Testis (tissue), 3 donors: Measurements from ENCODE around the gene FBLN2. TPM values are rescaled to one million over a fixed set of nuclear protein-coding genes. Genes with fewer than 3 reads are reported as not detected.

Experiments
- DNase-seq: peaks from one replicate; pipeline ENCODE4 v3.0.0-alpha.2; 2019
- H3K27ac ChIP-seq, 2 donors: fragments of 200-600 bp; sonication (generic); one replicate each; pipeline ENCODE4 v1.5.1; 2019
- H3K27me3 ChIP-seq: fragments of 200-600 bp; sonication (generic); one replicate; pipeline ENCODE4 v1.5.1; 2019
- H3K36me3 ChIP-seq: fragments of 200-600 bp; sonication (generic); one replicate; pipeline ENCODE4 v1.5.1; 2017; ENCODE audit warnings: low read depth; ENCODE audit errors: missing control alignments
- H3K4me1 ChIP-seq: fragments of 200-600 bp; sonication (generic); one replicate; pipeline ENCODE4 v1.5.1; 2019
- H3K4me3 ChIP-seq, 2 donors: fragments of 200-600 bp; sonication (generic); one replicate each; pipeline ENCODE4 v1.5.1; 2017 to 2019
- H3K9me3 ChIP-seq: fragments of 200-600 bp; sonication (generic); one replicate; pipeline ENCODE4 v1.5.1; 2017
- POLR2A ChIP-seq: fragments of 450-650 bp; IDR thresholded peaks from one replicate; pipeline ENCODE4 v1.6.1; 2017; ENCODE audit warnings: antibody characterized with exemption, mild to moderate bottlenecking, moderate library complexity
- WGBS, 2 donors: methylation state at CpG; one replicate each; pipeline ENCODE4 v1.1.5; 2018; 5-methylcytosine and 5-hydroxymethylcytosine counted together
- intact Hi-C: fragments of 100-400 bp; cut with DNase I; formaldehyde crosslinking; loops from one replicate; pipeline ENCODE4 v1.15.1; 2023; ENCODE audit warnings: low total_unique reads
- polyA plus RNA-seq: library from polyadenylated mRNA; stranded (reverse); fragments of 350-450 nt; fragmentation: Illumina TruSeq; extraction: RNeasy Lipid Tissue Mini Kit (QIAGEN cat#74804); gene quantifications from one replicate; pipeline ENCODE4 v1.2.3, GENCODE V29; 2014; ENCODE audit warnings: low read depth, low replicate concordance; ENCODE audit not compliant: insufficient read depth
- total RNA-seq, 2 donors: library from RNA; depleted of rRNA; stranded (reverse); fragments of >200 nt; gene quantifications; one replicate each; pipeline ENCODE4 v1.2.3, GENCODE V29; 2016
- TF ChIP-seq, protein P1 (sequence below), 3 experiments: fragments of 450-650 bp in 2 of 3; fragments of 200-600 bp in 1 of 3; sonication (generic) in 1 of 3; IDR thresholded peaks; one replicate each; pipeline ENCODE4 v1.5.1; 2016 to 2019; ENCODE audit warnings: antibody characterized with exemption in 3 of 3, mild to moderate bottlenecking in 2 of 3, moderate library complexity in 1 of 3

Gene FBLN2
- total and polyA plus RNA-seq, 3 donors from 2014 or later, result 172 to 334 (median 248) TPM

GRCh38 chr3:13563321-13563720 is 14.4 kb downstream of the FBLN2 start:
- DNase-seq, result no peak
- H3K36me3 ChIP-seq, result no peaks in the 10 kb centered on the region
- H3K27ac ChIP-seq, result no peak overlapping the region
- no peaks in the 10 kb centered on the region for H3K27me3 ChIP-seq
- intact Hi-C loops, result no loop called here
- no peaks in the 10 kb centered on the region for H3K9me3 ChIP-seq
- H3K4me1 ChIP-seq, result peaks cover 51% of the 10 kb centered on the region
- H3K4me3 ChIP-seq, result no peak overlapping the region
- TF ChIP-seq POLR2A, result no peak
- TF ChIP-seq, protein P1, sequence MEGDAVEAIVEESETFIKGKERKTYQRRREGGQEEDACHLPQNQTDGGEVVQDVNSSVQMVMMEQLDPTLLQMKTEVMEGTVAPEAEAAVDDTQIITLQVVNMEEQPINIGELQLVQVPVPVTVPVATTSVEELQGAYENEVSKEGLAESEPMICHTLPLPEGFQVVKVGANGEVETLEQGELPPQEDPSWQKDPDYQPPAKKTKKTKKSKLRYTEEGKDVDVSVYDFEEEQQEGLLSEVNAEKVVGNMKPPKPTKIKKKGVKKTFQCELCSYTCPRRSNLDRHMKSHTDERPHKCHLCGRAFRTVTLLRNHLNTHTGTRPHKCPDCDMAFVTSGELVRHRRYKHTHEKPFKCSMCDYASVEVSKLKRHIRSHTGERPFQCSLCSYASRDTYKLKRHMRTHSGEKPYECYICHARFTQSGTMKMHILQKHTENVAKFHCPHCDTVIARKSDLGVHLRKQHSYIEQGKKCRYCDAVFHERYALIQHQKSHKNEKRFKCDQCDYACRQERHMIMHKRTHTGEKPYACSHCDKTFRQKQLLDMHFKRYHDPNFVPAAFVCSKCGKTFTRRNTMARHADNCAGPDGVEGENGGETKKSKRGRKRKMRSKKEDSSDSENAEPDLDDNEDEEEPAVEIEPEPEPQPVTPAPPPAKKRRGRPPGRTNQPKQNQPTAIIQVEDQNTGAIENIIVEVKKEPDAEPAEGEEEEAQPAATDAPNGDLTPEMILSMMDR (IDR thresholded peaks at IDR 0.05), result no peak
- WGBS, 2 donors, result 89 to 93% methylated on average over 9 to 10 of the region's 10 CpGs

GRCh38 chr3:13563911-13564310 is 15.0 kb downstream of the FBLN2 start:
- Histone ChIP-seq H3K9me3 (no peaks in the 10 kb centered on the region), H3K27me3 (no peaks in the 10 kb centered on the region), H3K27ac (no peak overlapping the region), H3K36me3 (no peaks in the 10 kb centered on the region), H3K4me3 (no peak overlapping the region), H3K4me1 (peaks cover 55% of the 10 kb centered on the region)
- intact Hi-C loops, result no loop called here
- no peak for DNase-seq
- 57 to 73% methylated on average over 4 to 5 of the region's 5 CpGs for WGBS, 2 donors
- TF ChIP-seq POLR2A, result no peak
- TF ChIP-seq, protein P1 (IDR thresholded peaks at IDR 0.05), result no peak

GRCh38 chr3:13564751-13565560 is 16.0 kb downstream of the FBLN2 start:
- H3K36me3 ChIP-seq, result no peaks in the 10 kb centered on the region
- intact Hi-C loops, result no loop called here
- TF ChIP-seq, protein P1 (IDR thresholded peaks at IDR 0.05), result no peak
- no peak for TF ChIP-seq POLR2A
- H3K9me3 ChIP-seq, result no peaks in the 10 kb centered on the region
- WGBS, 2 donors, result 85 to 86% methylated on average over 9 to 14 of the region's 14 CpGs
- no peak overlapping the region for H3K4me3 ChIP-seq
- H3K4me1 ChIP-seq, result peaks cover 57% of the 10 kb centered on the region
- no peak for DNase-seq
- no peaks in the 10 kb centered on the region for H3K27me3 ChIP-seq
- peak overlapping the region in 1 of 2 donors; percentile 33 for H3K27ac ChIP-seq

GRCh38 chr3:13565581-13566452 is 16.9 kb downstream of the FBLN2 start:
- H3K4me1 ChIP-seq, result peaks cover 49% of the 10 kb centered on the region
- WGBS, 2 donors, result 70 to 77% methylated on average over 13 to 17 of the region's 17 CpGs
- intact Hi-C loops, result no loop called here

More at GRCh38 chr3:13565581-13566452, 16.9 kb downstream of the FBLN2 start:
- Histone ChIP-seq H3K27ac (peak overlapping the region in 1 of 2 donors; percentile 33), H3K9me3 (no peaks in the 10 kb centered on the region), H3K4me3 (no peak overlapping the region), H3K36me3 (no peaks in the 10 kb centered on the region), H3K27me3 (no peaks in the 10 kb centered on the region)
- DNase-seq, result peak; percentile 79
- TF ChIP-seq, protein P1 (IDR thresholded peaks at IDR 0.05), result peak in 1 of 3 experiments; percentile 17
- no peak for TF ChIP-seq POLR2A
